ELF-1 (cell line): ENCODE data around the gene OTOP1.
"Not testable (repeated sequence)": the region's sequence is repeated elsewhere in the genome, so short reads cannot be mapped to it uniquely, and the experiment has no call there.

Source experiments
- DNase-seq: peaks from one replicate; pipeline ENCODE4 v3.0.0-alpha.2; 2016; ENCODE audit warnings: low read depth, low spot score

OTOP1 gene

DNA sequence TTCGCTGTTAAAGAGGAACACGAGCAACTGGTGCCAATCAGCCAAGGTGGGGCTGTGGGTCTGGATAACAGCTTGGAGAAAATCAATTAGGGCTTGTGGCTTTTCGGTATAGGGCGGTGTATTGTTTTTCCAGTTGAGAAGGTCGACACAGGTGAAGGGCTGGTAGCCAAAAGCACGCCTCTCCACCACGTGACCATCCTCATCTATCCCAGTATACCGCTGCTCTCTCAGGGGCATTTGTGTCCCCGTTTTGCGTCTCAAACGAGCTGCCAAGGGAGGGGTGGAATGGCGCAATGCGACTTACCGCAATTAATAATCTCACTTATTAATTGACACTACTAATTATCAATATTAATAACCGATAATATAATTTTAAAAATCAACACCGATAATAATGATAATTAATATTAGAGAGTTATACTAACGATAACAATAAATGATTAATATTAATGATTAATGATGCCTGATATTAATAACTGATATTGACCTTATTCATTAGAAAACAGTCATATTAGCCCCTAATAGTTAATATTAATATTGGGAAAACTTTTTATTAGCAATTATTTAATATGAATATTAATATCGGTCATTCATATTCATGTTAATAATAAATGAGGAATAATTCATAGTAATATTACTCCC lies 62.1 kb downstream of the OTOP1 start:
- not testable (repeated sequence) for DNase-seq

- DNase-seq = peak; percentile 84
These were observed 64.5 kb downstream of the OTOP1 start for GRCh38 chr4:4162186-4162585.

- peak; percentile 65 for DNase-seq
These were observed 65.6 kb downstream of the OTOP1 start for GRCh38 chr4:4160956-4161665.

GRCh38 chr4:4145622-4146021 lies 81.1 kb downstream of the OTOP1 start:
- DNase-seq = not testable (repeated sequence)

DNA sequence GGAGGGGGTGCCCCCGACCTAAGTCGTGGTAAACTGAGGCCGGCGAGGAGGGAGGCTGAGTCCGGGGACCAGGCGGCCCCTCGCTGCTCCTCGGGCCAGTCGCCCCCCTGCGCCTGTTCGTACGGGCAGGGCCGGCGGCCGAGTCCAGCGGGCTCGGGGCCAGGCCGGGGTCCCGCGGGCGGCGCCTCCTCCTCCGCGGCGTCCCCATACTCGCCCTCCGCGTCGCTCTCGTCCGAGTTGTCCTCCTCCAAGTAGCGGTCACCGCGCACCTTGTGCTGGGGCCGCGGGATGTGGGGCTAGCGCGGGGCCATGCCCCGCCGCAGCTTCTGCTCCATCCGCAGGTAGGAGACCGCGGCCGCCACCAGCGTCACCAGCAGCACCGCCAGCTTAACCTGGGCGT lies 83.4 kb downstream of the OTOP1 start:
- not testable (repeated sequence) for DNase-seq

GRCh38 chr4:4142679-4143078 lies 84.0 kb downstream of the OTOP1 start:
- not testable (repeated sequence) for DNase-seq

- DNase-seq = not testable (repeated sequence)
These were observed 85.5 kb downstream of the OTOP1 start for GRCh38 chr4:4141186-4141585.
